ENCODE results near the gene PRKAR2B.

GRCh38 chr7:107145067-107145838, 100.7 kb downstream of the PRKAR2B start:
- TF ChIP-seq POLR2A (IDR thresholded peaks at IDR 0.05) (no peak), CTCF (IDR thresholded peaks at IDR 0.05) (no peak), EP300 (IDR thresholded peaks at IDR 0.05) (no peak)

All from tibial nerve (tissue), 4 donors.